Tibial artery (tissue), 4 donors: ENCODE data around the gene DCLK1.

Experiments
- DNase-seq, 2 donors: peaks; one replicate each; pipeline ENCODE4 v3.0.0-alpha.2; 2019
- H3K27ac ChIP-seq, 2 donors: fragments of 200-600 bp; sonication (generic) in 1 of 2; 1 replicate in 1 of 2; 2 replicates in 1 of 2; pipeline ENCODE4 v1.5.1; 2018 to 2019; ENCODE audit warnings: mild to moderate bottlenecking in 1 of 2
- H3K27me3 ChIP-seq, 2 donors: fragments of 200-600 bp; sonication (generic) in 1 of 2; one replicate each; pipeline versions ENCODE4 v1.5.1 to v1.6.0; 2016 to 2019
- H3K36me3 ChIP-seq, 3 donors: fragments of 200-600 bp; sonication (generic) in 2 of 3; one replicate each; pipeline ENCODE4 v1.5.1; 2016 to 2019; ENCODE audit warnings: mild to moderate bottlenecking in 2 of 3
- H3K4me1 ChIP-seq, 4 donors: fragments of 200-600 bp; sonication (generic) in 2 of 4; 1 replicate in 3 of 4; 2 replicates in 1 of 4; pipeline ENCODE4 v1.5.1; 2016 to 2019
- H3K4me3 ChIP-seq, 2 donors: fragments of 200-600 bp; sonication (generic) in 1 of 2; 1 replicate in 1 of 2; 2 replicates in 1 of 2; pipeline ENCODE4 v1.5.1; 2018 to 2019; ENCODE audit warnings: mild to moderate bottlenecking in 2 of 2
- H3K9me3 ChIP-seq, 3 donors: fragments of 200-600 bp; sonication (generic) in 1 of 3; one replicate each; pipeline ENCODE4 v1.5.1; 2016 to 2019
- intact Hi-C: fragments of 100-400 bp; cut with DNase I; formaldehyde crosslinking; loops from one replicate; pipeline ENCODE4 v1.15.0; 2023; ENCODE audit warnings: low total_unique reads
- TF ChIP-seq, protein P1 (sequence below), 2 experiments: fragments of 200-600 bp in 1 of 2; fragments of 450-650 bp in 1 of 2; IDR thresholded peaks; one replicate each; pipeline ENCODE4 v1.5.1; 2017 to 2019; ENCODE audit warnings: antibody characterized with exemption in 2 of 2, mild to moderate bottlenecking in 1 of 2, moderate library complexity in 1 of 2

DCLK1 gene

GRCh38 chr13:36154567-36155291, 23.5 kb upstream of the DCLK1 start:
- DNase-seq = no peak
- H3K36me3 ChIP-seq = no peaks in the 10 kb centered on the region
- no peaks in the 10 kb centered on the region for H3K27me3 ChIP-seq
- H3K4me3 ChIP-seq = peak overlapping the region; percentile 27 to 49
- TF ChIP-seq, protein P1, sequence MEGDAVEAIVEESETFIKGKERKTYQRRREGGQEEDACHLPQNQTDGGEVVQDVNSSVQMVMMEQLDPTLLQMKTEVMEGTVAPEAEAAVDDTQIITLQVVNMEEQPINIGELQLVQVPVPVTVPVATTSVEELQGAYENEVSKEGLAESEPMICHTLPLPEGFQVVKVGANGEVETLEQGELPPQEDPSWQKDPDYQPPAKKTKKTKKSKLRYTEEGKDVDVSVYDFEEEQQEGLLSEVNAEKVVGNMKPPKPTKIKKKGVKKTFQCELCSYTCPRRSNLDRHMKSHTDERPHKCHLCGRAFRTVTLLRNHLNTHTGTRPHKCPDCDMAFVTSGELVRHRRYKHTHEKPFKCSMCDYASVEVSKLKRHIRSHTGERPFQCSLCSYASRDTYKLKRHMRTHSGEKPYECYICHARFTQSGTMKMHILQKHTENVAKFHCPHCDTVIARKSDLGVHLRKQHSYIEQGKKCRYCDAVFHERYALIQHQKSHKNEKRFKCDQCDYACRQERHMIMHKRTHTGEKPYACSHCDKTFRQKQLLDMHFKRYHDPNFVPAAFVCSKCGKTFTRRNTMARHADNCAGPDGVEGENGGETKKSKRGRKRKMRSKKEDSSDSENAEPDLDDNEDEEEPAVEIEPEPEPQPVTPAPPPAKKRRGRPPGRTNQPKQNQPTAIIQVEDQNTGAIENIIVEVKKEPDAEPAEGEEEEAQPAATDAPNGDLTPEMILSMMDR (IDR thresholded peaks at IDR 0.05) = no peak
- intact Hi-C loops = no loop called here
- peaks cover 0 to 6% (median 3%) of the 10 kb centered on the region in 4 donors for H3K4me1 ChIP-seq
- H3K9me3 ChIP-seq = no peaks in the 10 kb centered on the region
- H3K27ac ChIP-seq = no peak overlapping the region

GRCh38 chr13:36151591-36151990, 20.4 kb upstream of the DCLK1 start:
- TF ChIP-seq, protein P1 (IDR thresholded peaks at IDR 0.05) = no peak
- DNase-seq = no peak
- intact Hi-C loops = no loop called here
- no peaks in the 10 kb centered on the region for H3K36me3 ChIP-seq
- no peaks in the 10 kb centered on the region for H3K27me3 ChIP-seq
- no peak overlapping the region for H3K4me3 ChIP-seq
- H3K4me1 ChIP-seq = peaks cover 0 to 6% (median 3%) of the 10 kb centered on the region in 4 donors
- no peaks in the 10 kb centered on the region for H3K9me3 ChIP-seq
- H3K27ac ChIP-seq = no peak overlapping the region

GRCh38 chr13:36148446-36148845, 17.3 kb upstream of the DCLK1 start:
- Histone ChIP-seq H3K4me3 (no peak overlapping the region), H3K27me3 (no peaks in the 10 kb centered on the region), H3K27ac (no peak overlapping the region), H3K9me3 (no peaks in the 10 kb centered on the region), H3K4me1 (no peaks in the 10 kb centered on the region), H3K36me3 (no peaks in the 10 kb centered on the region)
- intact Hi-C loops = no loop called here
- TF ChIP-seq, protein P1 (IDR thresholded peaks at IDR 0.05) = no peak
- DNase-seq = no peak

DNA sequence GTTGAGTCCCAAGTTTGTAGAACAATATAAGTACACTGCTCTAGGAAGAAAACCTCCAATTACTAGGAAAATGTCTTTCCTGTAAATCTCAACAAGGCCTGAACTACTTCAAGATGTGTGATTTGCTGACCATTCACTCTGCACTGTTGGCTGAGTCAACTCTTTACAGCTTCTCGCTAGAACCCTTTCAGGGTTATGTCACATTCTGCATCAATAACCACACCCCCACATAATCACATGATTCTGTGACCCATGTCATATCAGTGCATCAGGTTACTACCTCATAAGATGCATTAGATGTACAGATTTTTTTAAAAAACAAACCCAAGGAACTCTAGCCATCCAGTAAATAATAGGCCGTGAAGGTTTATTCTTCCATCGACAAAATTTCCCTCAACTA, 16.1 kb upstream of the DCLK1 start:
- H3K4me1 ChIP-seq = no peaks in the 10 kb centered on the region
- no peaks in the 10 kb centered on the region for H3K36me3 ChIP-seq
- intact Hi-C loops = no loop called here
- no peaks in the 10 kb centered on the region for H3K27me3 ChIP-seq
- H3K27ac ChIP-seq = no peak overlapping the region
- TF ChIP-seq, protein P1 (IDR thresholded peaks at IDR 0.05) = no peak
- no peak overlapping the region for H3K4me3 ChIP-seq
- no peaks in the 10 kb centered on the region for H3K9me3 ChIP-seq
- no peak for DNase-seq

GRCh38 chr13:36146511-36147269, 15.5 kb upstream of the DCLK1 start:
- no peaks in the 10 kb centered on the region for H3K4me1 ChIP-seq
- TF ChIP-seq, protein P1 (IDR thresholded peaks at IDR 0.05) = no peak
- DNase-seq = no peak
- H3K4me3 ChIP-seq = no peak overlapping the region
- H3K9me3 ChIP-seq = no peaks in the 10 kb centered on the region
- no peaks in the 10 kb centered on the region for H3K36me3 ChIP-seq
- H3K27me3 ChIP-seq = no peaks in the 10 kb centered on the region
- H3K27ac ChIP-seq = no peak overlapping the region
- intact Hi-C loops = no loop called here
